NOMO-1 (cell line): ENCODE data around the gene POU3F3.

Experiments
- DNase-seq, 2 experiments: peaks; one replicate each; lab custom pipeline; 2025; ENCODE audit not compliant: unreplicated experiment in 2 of 2; lab: John Stamatoyannopoulos, UW

The POU3F3 gene

GRCh38 chr2:104853534-104854497 lies at the start of gene POU3F3:
POU3F3 (plus strand) TSS chr2:104854115; CDS start chr2:104855511, 1,396 bp downstream.
- no peak for DNase-seq

GRCh38 chr2:104804148-104804890 lies 49.6 kb upstream of the POU3F3 start:
- DNase-seq: no peak

- no peak for DNase-seq
These were observed 41.6 kb upstream of the POU3F3 start for GRCh38 chr2:104812286-104812685.

- DNase-seq: no peak
These were observed 37.8 kb upstream of the POU3F3 start for GRCh38 chr2:104816143-104816542.

GRCh38 chr2:104818264-104818663 lies 35.7 kb upstream of the POU3F3 start:
- DNase-seq: no peak

- DNase-seq: no peak
These were observed 33.8 kb upstream of the POU3F3 start for GRCh38 chr2:104820126-104820525.

- DNase-seq: no peak
These were observed 28.6 kb upstream of the POU3F3 start for GRCh38 chr2:104825124-104825865.

GRCh38 chr2:104826016-104826415 lies 27.9 kb upstream of the POU3F3 start:
- DNase-seq: no peak

GRCh38 chr2:104831742-104832141 lies 22.2 kb upstream of the POU3F3 start:
- no peak for DNase-seq

- DNase-seq: no peak
These were observed 19.3 kb upstream of the POU3F3 start for GRCh38 chr2:104834431-104835153.

- DNase-seq: no peak
These were observed 17.6 kb upstream of the POU3F3 start for GRCh38 chr2:104836265-104836664.

- no peak for DNase-seq
These were observed 17.1 kb upstream of the POU3F3 start for GRCh38 chr2:104836841-104837240.

- no peak for DNase-seq
These were observed 13.8 kb upstream of the POU3F3 start for GRCh38 chr2:104840156-104840555.

- no peak for DNase-seq
These were observed 12.9 kb upstream of the POU3F3 start for GRCh38 chr2:104840893-104841585.

GRCh38 chr2:104841744-104842143 lies 12.2 kb upstream of the POU3F3 start:
- no peak for DNase-seq

- DNase-seq: no peak
These were observed 8.9 kb upstream of the POU3F3 start for GRCh38 chr2:104844807-104845551.

- no peak for DNase-seq
These were observed 8.4 kb upstream of the POU3F3 start for GRCh38 chr2:104845552-104845931.

GRCh38 chr2:104845946-104846785 lies 7.7 kb upstream of the POU3F3 start:
- no peak for DNase-seq
